ENCODE data around the gene ACSF2. TPM values are rescaled to one million over a fixed set of nuclear protein-coding genes. Genes with fewer than 3 reads are reported as not detected.

ACSF2 gene
- total RNA-seq, 1 experiment from 2014 or later: 17.2 TPM

GRCh38 chr17:50461550-50462132 is 35.6 kb downstream of the ACSF2 start:
- CTCF ChIA-PET: no interaction called here
- no peaks in the 10 kb centered on the region for H3K27me3 ChIP-seq (ENCODE audit: control insufficient read depth, insufficient read depth, low read length)
- TF ChIP-seq POLR2AphosphoS5 (IDR thresholded peaks at IDR 0.05; ENCODE audit: low read depth, low read length): no peak
- TF ChIP-seq, protein P1, sequence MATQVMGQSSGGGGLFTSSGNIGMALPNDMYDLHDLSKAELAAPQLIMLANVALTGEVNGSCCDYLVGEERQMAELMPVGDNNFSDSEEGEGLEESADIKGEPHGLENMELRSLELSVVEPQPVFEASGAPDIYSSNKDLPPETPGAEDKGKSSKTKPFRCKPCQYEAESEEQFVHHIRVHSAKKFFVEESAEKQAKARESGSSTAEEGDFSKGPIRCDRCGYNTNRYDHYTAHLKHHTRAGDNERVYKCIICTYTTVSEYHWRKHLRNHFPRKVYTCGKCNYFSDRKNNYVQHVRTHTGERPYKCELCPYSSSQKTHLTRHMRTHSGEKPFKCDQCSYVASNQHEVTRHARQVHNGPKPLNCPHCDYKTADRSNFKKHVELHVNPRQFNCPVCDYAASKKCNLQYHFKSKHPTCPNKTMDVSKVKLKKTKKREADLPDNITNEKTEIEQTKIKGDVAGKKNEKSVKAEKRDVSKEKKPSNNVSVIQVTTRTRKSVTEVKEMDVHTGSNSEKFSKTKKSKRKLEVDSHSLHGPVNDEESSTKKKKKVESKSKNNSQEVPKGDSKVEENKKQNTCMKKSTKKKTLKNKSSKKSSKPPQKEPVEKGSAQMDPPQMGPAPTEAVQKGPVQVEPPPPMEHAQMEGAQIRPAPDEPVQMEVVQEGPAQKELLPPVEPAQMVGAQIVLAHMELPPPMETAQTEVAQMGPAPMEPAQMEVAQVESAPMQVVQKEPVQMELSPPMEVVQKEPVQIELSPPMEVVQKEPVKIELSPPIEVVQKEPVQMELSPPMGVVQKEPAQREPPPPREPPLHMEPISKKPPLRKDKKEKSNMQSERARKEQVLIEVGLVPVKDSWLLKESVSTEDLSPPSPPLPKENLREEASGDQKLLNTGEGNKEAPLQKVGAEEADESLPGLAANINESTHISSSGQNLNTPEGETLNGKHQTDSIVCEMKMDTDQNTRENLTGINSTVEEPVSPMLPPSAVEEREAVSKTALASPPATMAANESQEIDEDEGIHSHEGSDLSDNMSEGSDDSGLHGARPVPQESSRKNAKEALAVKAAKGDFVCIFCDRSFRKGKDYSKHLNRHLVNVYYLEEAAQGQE (IDR thresholded peaks at IDR 0.05; ENCODE audit: insufficient read depth in 1 of 2, low read depth in 2 of 2, low read length in 1 of 2): no peak
- POLR2A ChIA-PET: no interaction called here
- BruUV-seq (replicated peaks): no TSS peak
- no peak overlapping the region for H3K4me3 ChIP-seq (ENCODE audit: low read depth in 2 of 2, low read length in 2 of 2)
- no peak overlapping the region for H3K27ac ChIP-seq (ENCODE audit: low read length)
- no peaks in the 10 kb centered on the region for H3K4me1 ChIP-seq (ENCODE audit: control insufficient read depth, insufficient read depth, low read length)
- no peaks in the 10 kb centered on the region for H3K9me3 ChIP-seq (ENCODE audit: control insufficient read depth, insufficient read depth, low read depth, low read length)
- DNase-seq (ENCODE audit: low read depth, low spot score): no peak
- ATAC-seq: no peak
- intact Hi-C loops (cut with micrococcal nuclease; ENCODE audit: unreplicated experiment): no loop called here
- in situ Hi-C loops (cut with HindIII; ENCODE audit: low pct_unique_long_range_greater_than_20kb, low sequenced_read_pairs): no loop called here
- H3K36me3 ChIP-seq (ENCODE audit: control insufficient read depth, insufficient read depth, low read length): no peaks in the 10 kb centered on the region

- no peak for ATAC-seq
- in situ Hi-C loops (cut with HindIII; ENCODE audit: low pct_unique_long_range_greater_than_20kb, low sequenced_read_pairs) (no loop called here), intact Hi-C loops (cut with micrococcal nuclease; ENCODE audit: unreplicated experiment) (no loop called here)
- TF ChIP-seq, protein P1 (IDR thresholded peaks at IDR 0.05; ENCODE audit: insufficient read depth in 1 of 2, low read depth in 2 of 2, low read length in 1 of 2): no peak
- no peak for TF ChIP-seq POLR2AphosphoS5 (IDR thresholded peaks at IDR 0.05; ENCODE audit: low read depth, low read length)
- TF ChIP-seq TCF7L2 (IDR thresholded peaks at IDR 0.05; ENCODE audit: low read depth, low read length): no peak
- TF ChIP-seq, protein P2, sequence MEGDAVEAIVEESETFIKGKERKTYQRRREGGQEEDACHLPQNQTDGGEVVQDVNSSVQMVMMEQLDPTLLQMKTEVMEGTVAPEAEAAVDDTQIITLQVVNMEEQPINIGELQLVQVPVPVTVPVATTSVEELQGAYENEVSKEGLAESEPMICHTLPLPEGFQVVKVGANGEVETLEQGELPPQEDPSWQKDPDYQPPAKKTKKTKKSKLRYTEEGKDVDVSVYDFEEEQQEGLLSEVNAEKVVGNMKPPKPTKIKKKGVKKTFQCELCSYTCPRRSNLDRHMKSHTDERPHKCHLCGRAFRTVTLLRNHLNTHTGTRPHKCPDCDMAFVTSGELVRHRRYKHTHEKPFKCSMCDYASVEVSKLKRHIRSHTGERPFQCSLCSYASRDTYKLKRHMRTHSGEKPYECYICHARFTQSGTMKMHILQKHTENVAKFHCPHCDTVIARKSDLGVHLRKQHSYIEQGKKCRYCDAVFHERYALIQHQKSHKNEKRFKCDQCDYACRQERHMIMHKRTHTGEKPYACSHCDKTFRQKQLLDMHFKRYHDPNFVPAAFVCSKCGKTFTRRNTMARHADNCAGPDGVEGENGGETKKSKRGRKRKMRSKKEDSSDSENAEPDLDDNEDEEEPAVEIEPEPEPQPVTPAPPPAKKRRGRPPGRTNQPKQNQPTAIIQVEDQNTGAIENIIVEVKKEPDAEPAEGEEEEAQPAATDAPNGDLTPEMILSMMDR (IDR thresholded peaks at IDR 0.05): no peak
- TF ChIP-seq SIN3A (IDR thresholded peaks at IDR 0.05; ENCODE audit: borderline replicate concordance, insufficient read depth, low read depth, low read length): no peak
- no peaks in the 10 kb centered on the region for H3K4me1 ChIP-seq (ENCODE audit: control insufficient read depth, insufficient read depth, low read length)
- no peak overlapping the region for H3K27ac ChIP-seq (ENCODE audit: low read length)
- DNase-seq (ENCODE audit: low read depth, low spot score): no peak
- POLR2A ChIA-PET: no interaction called here
- CTCF ChIA-PET: interaction anchor here (0.6 kb wide), 1 partner anchor 36 kb away, joined by 4 read pairs; no protein-coding TSS in a partner anchor
- H3K9me3 ChIP-seq (ENCODE audit: control insufficient read depth, insufficient read depth, low read depth, low read length): no peaks in the 10 kb centered on the region
- no peak overlapping the region for H3K4me3 ChIP-seq (ENCODE audit: low read depth in 2 of 2, low read length in 2 of 2)
- no peaks in the 10 kb centered on the region for H3K27me3 ChIP-seq (ENCODE audit: control insufficient read depth, insufficient read depth, low read length)
- BruUV-seq (replicated peaks): no TSS peak
- no peaks in the 10 kb centered on the region for H3K36me3 ChIP-seq (ENCODE audit: control insufficient read depth, insufficient read depth, low read length)
Measured at GRCh38 chr17:50462446-50462845, 36.4 kb downstream of the ACSF2 start.

All from Panc1 (cell line).